PC-9 (cell line): ENCODE results near the gene HDDC3. TPM values are rescaled to one million over a fixed set of nuclear protein-coding genes. Genes with fewer than 3 reads are reported as not detected.

Source experiments
- BruUV-seq: library from RNA; stranded (reverse); fragments of 400-500 nt; replicated peaks from 2 replicates; lab custom pipeline; 2021; lab: Mats Ljungman, UMichigan
- CTCF ChIA-PET: fragments of 300-600 bp; sonication (Branson Sonifier 250); formaldehyde crosslinking; loops from one replicate; lab custom pipeline; 2022; ENCODE audit warnings: antibody characterized with exemption; lab: Charles Lee
- POLR2A ChIA-PET: fragments of 300-600 bp; sonication (Branson Sonifier 250); formaldehyde crosslinking; loops from one replicate; lab custom pipeline; 2022; ENCODE audit warnings: antibody characterized with exemption; ENCODE audit not compliant: unreplicated experiment; lab: Charles Lee
- DNase-seq, 2 experiments: peaks; one replicate each; pipeline versions ENCODE4 v3.0.0 to v3.0.0-alpha.2; 2015 to 2022; ENCODE audit warnings: mixed read lengths in 1 of 2
- H2AFZ ChIP-seq: fragments of 200-600 bp; sonication (generic); 2 replicates; pipeline ENCODE4 v1.8.1; 2017; ENCODE audit warnings: antibody characterized with exemption
- H3F3A ChIP-seq: fragments of 200-600 bp; sonication (generic); 2 replicates; pipeline ENCODE4 v1.8.1; 2017; ENCODE audit warnings: antibody characterized with exemption, mild to moderate bottlenecking, low read depth; ENCODE audit not compliant: insufficient read depth
- H3K27ac ChIP-seq: fragments of 200-600 bp; sonication (generic); 2 replicates; pipeline ENCODE4 v1.6.1; 2016; ENCODE audit warnings: mixed run types
- H3K27me3 ChIP-seq: fragments of 200-600 bp; sonication (generic); 2 replicates; pipeline ENCODE4 v1.6.1; 2016; ENCODE audit warnings: low read depth, mixed run types; ENCODE audit not compliant: insufficient read depth
- H3K36me3 ChIP-seq: fragments of 200-600 bp; sonication (generic); 2 replicates; pipeline ENCODE4 v1.6.1; 2016; ENCODE audit warnings: low read depth, mixed run types
- H3K4me1 ChIP-seq: fragments of 200-600 bp; sonication (generic); replicated peaks from 2 replicates; pipeline ENCODE4 v1.6.1; 2016; ENCODE audit warnings: mixed run types; ENCODE audit not compliant: insufficient read depth
- H3K4me2 ChIP-seq: fragments of 200-600 bp; sonication (generic); 2 replicates; pipeline ENCODE4 v1.6.1; 2017; ENCODE audit warnings: mixed run types
- H3K4me3 ChIP-seq: fragments of 200-600 bp; sonication (generic); 2 replicates; pipeline ENCODE4 v1.6.1; 2016; ENCODE audit warnings: mixed run types
- H3K79me2 ChIP-seq: fragments of 200-600 bp; sonication (generic); 2 replicates; pipeline ENCODE4 v1.6.1; 2017; ENCODE audit warnings: low read depth, mixed run types
- H3K9me2 ChIP-seq: fragments of 200-600 bp; sonication (generic); 2 replicates; pipeline ENCODE4 v1.8.1; 2017; ENCODE audit warnings: mild to moderate bottlenecking; ENCODE audit not compliant: insufficient read depth
- H3K9me3 ChIP-seq: fragments of 200-600 bp; sonication (generic); 2 replicates; pipeline ENCODE4 v1.8.1; 2016; ENCODE audit warnings: low read depth; ENCODE audit not compliant: insufficient read depth
- H4K20me1 ChIP-seq: fragments of 200-600 bp; sonication (generic); 2 replicates; pipeline ENCODE4 v1.8.1; 2017; ENCODE audit not compliant: insufficient read depth
- CTCF ChIP-seq: fragments of 200-600 bp; sonication (generic); conservative IDR thresholded peaks from 2 replicates; pipeline ENCODE4 v1.6.1; 2017; ENCODE audit warnings: mixed run types, antibody characterized with exemption, mild to moderate bottlenecking, moderate library complexity
- EZH2 ChIP-seq: fragments of 200-600 bp; sonication (generic); IDR thresholded peaks from 2 replicates; pipeline ENCODE4 v1.8.0; 2017; ENCODE audit warnings: antibody characterized with exemption, low read depth
- intact Hi-C: fragments of 100-400 bp; cut with micrococcal nuclease; formaldehyde crosslinking; loops from one replicate; pipeline ENCODE4 v1.10.0; 2022; ENCODE audit not compliant: unreplicated experiment
- total RNA-seq: library from RNA; stranded (reverse); gene quantifications from 2 replicates; pipeline ENCODE4 v1.2.3, GENCODE V29; 2021

The HDDC3 gene
- total RNA-seq, 1 experiment from 2014 or later, result 18.1 TPM

- Histone ChIP-seq H3K9me2 (no peaks in the 10 kb centered on the region), H3K27ac (peak within 1 kb of the TSS; percentile 25; the same call in 1 of the 2 replicates), H3K36me3 (no peaks in the 10 kb centered on the region), H2AFZ (peak within 1 kb of the TSS; percentile 96), H3K4me1 (peaks cover 18% of the 10 kb centered on the region), H3F3A (peaks cover 23% of the 10 kb centered on the region; the same call in 1 of the 2 replicates), H3K4me2 (peak within 1 kb of the TSS; percentile 99), H4K20me1 (no peaks in the 10 kb centered on the region), H3K27me3 (no peaks in the 10 kb centered on the region), H3K4me3 (peak within 1 kb of the TSS; percentile 93), H3K9me3 (no peaks in the 10 kb centered on the region), H3K79me2 (no peaks in the 10 kb centered on the region)
- CTCF ChIA-PET, result interaction anchor here (0.6 to 1.3 kb wide), 6 partner anchors 29 to 568 kb away, joined by 3 to 11 read pairs (median 3); partner anchors contain the start of gene HDDC3
- TF ChIP-seq EZH2, result no peak
- no peak for TF ChIP-seq CTCF
- POLR2A ChIA-PET, result interaction anchor here (0.5 to 0.7 kb wide), 2 partner anchors 49 to 616 kb away, joined by 3 to 4 read pairs; no protein-coding TSS in a partner anchor
- peak in 1 of 2 experiments; percentile 52 for DNase-seq
- intact Hi-C loops, result loop anchor here (1.0 to 5.0 kb wide), 3 partner anchors 28 to 146 kb away; no protein-coding TSS in a partner anchor
- BruUV-seq, result no TSS peak
Measured at GRCh38 chr15:90902840-90903732, 29.3 kb downstream of the HDDC3 start, which contains the start of gene MAN2A2. MAN2A2 (plus strand) TSS chr15:90903302; CDS start chr15:90904208, 906 bp downstream.

GRCh38 chr15:90902040-90902839, 30.1 kb downstream of the HDDC3 start:
- no TSS peak for BruUV-seq
- Histone ChIP-seq H3K79me2 (no peaks in the 10 kb centered on the region), H3K4me3 (peak overlapping the region; percentile 60), H3F3A (peaks cover 18% of the 10 kb centered on the region; the same call in 1 of the 2 replicates), H3K4me1 (peaks cover 18% of the 10 kb centered on the region), H3K36me3 (no peaks in the 10 kb centered on the region), H3K27me3 (no peaks in the 10 kb centered on the region), H3K27ac (peak overlapping the region; percentile 25; the same call in 1 of the 2 replicates), H3K9me3 (no peaks in the 10 kb centered on the region), H3K9me2 (no peaks in the 10 kb centered on the region), H2AFZ (peak overlapping the region; percentile 94), H3K4me2 (peak overlapping the region; percentile 76), H4K20me1 (no peaks in the 10 kb centered on the region)
- TF ChIP-seq EZH2, result no peak
- peak; percentile 69 for TF ChIP-seq CTCF
- ChIA-PET POLR2A (interaction anchor here (0.5 to 0.6 kb wide), 2 partner anchors 187 to 1008 kb away, joined by 3 to 9 read pairs; no protein-coding TSS in a partner anchor), CTCF (interaction anchor here (0.6 to 1.3 kb wide), 5 partner anchors 30 to 567 kb away, joined by 3 to 11 read pairs (median 3); partner anchors contain the start of gene HDDC3)
- intact Hi-C loops, result loop anchor here (2.0 to 5.0 kb wide), 2 partner anchors 29 to 130 kb away; no protein-coding TSS in a partner anchor
- peak; percentile 60 to 75 for DNase-seq
